Measurements from ENCODE around the gene WNT7B. TPM values are rescaled to one million over a fixed set of nuclear protein-coding genes. Genes with fewer than 3 reads are reported as not detected.

The WNT7B gene
- total RNA-seq, 6 donors from 2014 or later: 5.2 to 15.6 (median 8.8) TPM

DNA sequence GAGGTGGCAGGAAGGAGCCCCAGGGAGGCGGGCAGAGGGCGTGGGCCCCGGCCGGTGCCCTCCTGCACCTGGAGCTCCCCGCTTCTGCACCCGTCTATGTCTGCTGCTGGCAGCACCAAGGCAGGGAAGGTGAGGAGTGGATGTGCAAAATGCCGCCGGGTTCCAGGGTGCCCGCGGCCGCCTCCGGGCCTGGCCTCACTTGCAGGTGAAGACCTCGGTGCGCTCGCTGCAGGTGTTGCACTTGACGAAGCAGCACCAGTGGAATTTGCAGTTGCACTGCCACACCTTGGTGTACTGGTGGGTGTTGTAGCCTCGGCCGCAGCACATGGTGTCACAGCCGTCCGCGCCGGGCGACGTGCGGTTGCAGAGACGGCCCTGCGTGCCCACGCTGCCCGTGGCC lies 54.3 kb downstream of the WNT7B start:
- H3K4me1 ChIP-seq: peaks cover 0 to 25% (median 15%) of the 10 kb centered on the region in 4 donors
- TF ChIP-seq POLR2AphosphoS5 (IDR thresholded peaks at IDR 0.05): no peak
- TF ChIP-seq, protein P1, sequence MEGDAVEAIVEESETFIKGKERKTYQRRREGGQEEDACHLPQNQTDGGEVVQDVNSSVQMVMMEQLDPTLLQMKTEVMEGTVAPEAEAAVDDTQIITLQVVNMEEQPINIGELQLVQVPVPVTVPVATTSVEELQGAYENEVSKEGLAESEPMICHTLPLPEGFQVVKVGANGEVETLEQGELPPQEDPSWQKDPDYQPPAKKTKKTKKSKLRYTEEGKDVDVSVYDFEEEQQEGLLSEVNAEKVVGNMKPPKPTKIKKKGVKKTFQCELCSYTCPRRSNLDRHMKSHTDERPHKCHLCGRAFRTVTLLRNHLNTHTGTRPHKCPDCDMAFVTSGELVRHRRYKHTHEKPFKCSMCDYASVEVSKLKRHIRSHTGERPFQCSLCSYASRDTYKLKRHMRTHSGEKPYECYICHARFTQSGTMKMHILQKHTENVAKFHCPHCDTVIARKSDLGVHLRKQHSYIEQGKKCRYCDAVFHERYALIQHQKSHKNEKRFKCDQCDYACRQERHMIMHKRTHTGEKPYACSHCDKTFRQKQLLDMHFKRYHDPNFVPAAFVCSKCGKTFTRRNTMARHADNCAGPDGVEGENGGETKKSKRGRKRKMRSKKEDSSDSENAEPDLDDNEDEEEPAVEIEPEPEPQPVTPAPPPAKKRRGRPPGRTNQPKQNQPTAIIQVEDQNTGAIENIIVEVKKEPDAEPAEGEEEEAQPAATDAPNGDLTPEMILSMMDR (IDR thresholded peaks at IDR 0.05): no peak
- TF ChIP-seq EP300 (IDR thresholded peaks at IDR 0.05): no peak
- TF ChIP-seq POLR2A (IDR thresholded peaks at IDR 0.05): no peak
- WGBS, 2 donors: 93% methylated on average over 19 of the region's 29 CpGs; no CpG with 5 or more reads in 1 of the 2 donors
- no peak overlapping the region for H3K4me3 ChIP-seq
- H3K36me3 ChIP-seq: no peaks in the 10 kb centered on the region
- no peak overlapping the region for H3K27ac ChIP-seq
- ATAC-seq (ENCODE audit: low FRiP score in 2 of 2) (no peak), DNase-seq (peak in 1 of 2 donors; percentile 85)
- H3K9me3 ChIP-seq: no peaks in the 10 kb centered on the region
- no peaks in the 10 kb centered on the region for H3K27me3 ChIP-seq

DNA sequence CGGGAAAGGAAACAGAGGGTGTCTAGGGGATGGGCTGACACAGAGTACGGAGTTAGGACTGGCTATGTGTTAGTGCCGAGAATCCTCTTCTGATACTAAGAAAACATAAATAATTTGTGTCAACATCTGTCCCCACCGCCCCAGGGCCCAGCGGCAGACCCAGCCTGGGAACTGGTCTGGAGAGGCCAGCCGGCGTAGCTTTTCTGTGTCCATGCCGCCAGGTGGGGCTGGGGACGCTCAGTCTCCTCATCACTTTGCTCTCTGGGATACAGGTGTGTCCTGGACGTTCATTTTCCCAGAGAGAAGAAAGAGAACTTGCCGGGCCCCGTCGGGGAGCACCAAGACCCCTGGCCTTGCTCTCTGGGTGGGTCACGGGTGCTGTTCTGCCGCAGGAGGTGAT lies 54.7 kb downstream of the WNT7B start:
- peaks cover 0 to 25% (median 15%) of the 10 kb centered on the region in 4 donors for H3K4me1 ChIP-seq
- no peaks in the 10 kb centered on the region for H3K36me3 ChIP-seq
- no peak overlapping the region for H3K27ac ChIP-seq
- no peak for TF ChIP-seq POLR2AphosphoS5 (IDR thresholded peaks at IDR 0.05)
- TF ChIP-seq, protein P1 (IDR thresholded peaks at IDR 0.05): no peak
- no peak for TF ChIP-seq EP300 (IDR thresholded peaks at IDR 0.05)
- TF ChIP-seq POLR2A (IDR thresholded peaks at IDR 0.05): no peak
- no peak for ATAC-seq (ENCODE audit: low FRiP score in 2 of 2)
- H3K27me3 ChIP-seq: no peaks in the 10 kb centered on the region
- no peak overlapping the region for H3K4me3 ChIP-seq
- H3K9me3 ChIP-seq: no peaks in the 10 kb centered on the region
- DNase-seq: peak in 1 of 2 donors; percentile 68
- 82 to 84% methylated on average over 6 to 15 of the region's 15 CpGs for WGBS, 2 donors

DNA sequence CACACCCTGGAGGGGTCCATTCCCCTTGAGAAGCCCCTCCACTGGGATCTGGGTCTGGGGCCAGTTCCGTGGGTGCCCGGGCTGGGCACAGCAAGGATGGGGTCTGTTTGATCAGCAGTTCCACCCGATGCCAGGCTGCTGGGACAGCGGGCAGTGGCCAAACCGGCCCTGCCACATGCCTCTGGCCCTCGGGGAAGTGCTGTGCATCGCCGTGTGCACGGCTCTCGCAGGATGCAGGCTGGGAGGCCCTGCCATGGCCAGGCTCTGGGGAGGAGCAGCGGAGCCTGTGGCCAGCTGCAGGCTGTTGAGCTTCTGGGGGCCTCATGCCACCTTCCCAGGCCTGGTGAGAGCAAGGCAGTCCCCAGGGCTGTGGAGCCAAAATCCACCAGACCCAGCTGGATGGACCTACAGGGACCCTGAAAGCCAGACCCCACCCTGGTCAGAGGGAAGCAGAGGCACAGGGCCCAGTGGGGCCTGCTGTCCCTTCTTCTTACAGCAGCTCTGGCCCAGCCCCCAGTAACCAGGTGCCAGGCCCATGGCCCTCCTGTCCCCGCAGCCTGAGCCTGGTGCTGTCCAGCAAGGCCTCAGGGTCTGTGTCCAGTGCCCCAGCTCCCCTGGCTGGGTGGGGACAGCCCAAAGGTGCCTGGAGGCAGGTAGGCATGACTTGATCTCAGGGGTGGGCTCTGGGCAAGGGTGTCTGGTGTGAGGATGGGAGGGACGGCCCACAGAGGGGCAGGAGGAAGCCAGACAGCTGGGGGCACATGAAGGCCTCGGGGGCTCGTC lies 57.3 kb downstream of the WNT7B start:
- Histone ChIP-seq H3K27ac (peak overlapping the region in 1 of 4 donors; percentile 16), H3K9me3 (no peaks in the 10 kb centered on the region), H3K4me1 (peaks cover 0 to 25% (median 15%) of the 10 kb centered on the region in 4 donors), H3K36me3 (no peaks in the 10 kb centered on the region), H3K27me3 (no peaks in the 10 kb centered on the region), H3K4me3 (no peak overlapping the region)
- TF ChIP-seq EP300 (IDR thresholded peaks at IDR 0.05) (peak in 2 of 4 donors; percentile 6 to 26), POLR2A (IDR thresholded peaks at IDR 0.05) (no peak), POLR2AphosphoS5 (IDR thresholded peaks at IDR 0.05) (peak in 1 of 2 donors; percentile 47)
- TF ChIP-seq, protein P1 (IDR thresholded peaks at IDR 0.05): no peak
- ATAC-seq (ENCODE audit: low FRiP score in 2 of 2): peak; percentile 38 to 79
- DNase-seq: peak; percentile 76 to 90
- 58 to 66% methylated on average over 7 to 13 of the region's 15 CpGs for WGBS, 2 donors

DNA sequence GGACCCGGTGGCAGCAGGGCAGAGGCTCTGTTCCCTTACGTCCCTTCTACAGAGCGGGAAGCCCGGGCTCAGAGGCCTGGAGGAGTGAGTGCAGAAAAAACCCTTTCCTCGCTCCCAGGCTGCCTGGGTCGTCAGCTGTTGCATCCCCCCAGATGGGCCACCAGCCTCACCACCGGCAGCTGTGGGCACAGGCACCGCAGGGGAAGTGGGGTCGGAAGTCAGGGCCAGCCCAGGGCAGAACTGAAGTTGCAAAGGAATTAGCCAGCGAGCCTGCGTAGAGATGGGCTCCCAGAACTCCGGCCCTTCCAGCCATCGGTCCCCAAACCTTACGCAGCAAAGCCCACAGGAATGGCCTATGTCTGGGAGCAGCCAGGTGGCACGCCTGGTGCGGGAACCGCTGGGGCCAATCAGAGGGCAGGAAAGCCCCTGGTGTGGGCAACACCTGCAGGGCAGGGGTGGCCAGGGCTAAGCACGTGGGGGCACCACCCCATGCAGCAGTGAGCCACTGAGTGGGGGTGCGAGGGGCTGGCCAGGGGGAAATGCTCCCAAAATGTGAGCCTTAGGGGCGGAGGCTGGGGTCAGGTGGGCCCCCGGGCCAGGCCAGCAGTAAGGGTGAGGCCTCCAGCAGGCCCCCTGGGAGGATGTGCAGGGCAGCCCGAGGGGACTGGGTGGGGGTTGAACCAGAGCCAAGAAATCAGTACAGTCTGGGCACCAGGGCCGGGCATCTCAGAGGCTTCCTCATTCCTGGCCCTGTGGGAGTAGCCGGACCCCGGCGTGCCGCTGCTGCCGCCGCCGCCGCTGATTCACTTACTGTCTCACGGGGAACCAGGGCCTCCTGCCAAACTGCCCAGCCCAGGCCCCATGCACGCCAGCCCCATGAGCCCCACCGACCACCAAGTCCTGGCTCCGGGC lies 58.2 kb downstream of the WNT7B start:
- Histone ChIP-seq H3K36me3 (no peaks in the 10 kb centered on the region), H3K27me3 (no peaks in the 10 kb centered on the region), H3K9me3 (peaks cover 0 to 5% (median 2%) of the 10 kb centered on the region in 4 donors), H3K4me1 (peaks cover 0 to 21% (median 11%) of the 10 kb centered on the region in 4 donors), H3K27ac (no peak overlapping the region), H3K4me3 (no peak overlapping the region)
- peak; percentile 22 to 62 for ATAC-seq (ENCODE audit: low FRiP score in 2 of 2)
- DNase-seq: peak in 1 of 2 donors; percentile 77
- TF ChIP-seq, protein P1 (IDR thresholded peaks at IDR 0.05): no peak
- TF ChIP-seq EP300 (IDR thresholded peaks at IDR 0.05) (no peak), POLR2AphosphoS5 (IDR thresholded peaks at IDR 0.05) (no peak), POLR2A (IDR thresholded peaks at IDR 0.05) (no peak)
- WGBS, 2 donors: 57 to 63% methylated on average over 13 to 24 of the region's 35 CpGs
